ENCODE data around the gene VEGFA.

DNA sequence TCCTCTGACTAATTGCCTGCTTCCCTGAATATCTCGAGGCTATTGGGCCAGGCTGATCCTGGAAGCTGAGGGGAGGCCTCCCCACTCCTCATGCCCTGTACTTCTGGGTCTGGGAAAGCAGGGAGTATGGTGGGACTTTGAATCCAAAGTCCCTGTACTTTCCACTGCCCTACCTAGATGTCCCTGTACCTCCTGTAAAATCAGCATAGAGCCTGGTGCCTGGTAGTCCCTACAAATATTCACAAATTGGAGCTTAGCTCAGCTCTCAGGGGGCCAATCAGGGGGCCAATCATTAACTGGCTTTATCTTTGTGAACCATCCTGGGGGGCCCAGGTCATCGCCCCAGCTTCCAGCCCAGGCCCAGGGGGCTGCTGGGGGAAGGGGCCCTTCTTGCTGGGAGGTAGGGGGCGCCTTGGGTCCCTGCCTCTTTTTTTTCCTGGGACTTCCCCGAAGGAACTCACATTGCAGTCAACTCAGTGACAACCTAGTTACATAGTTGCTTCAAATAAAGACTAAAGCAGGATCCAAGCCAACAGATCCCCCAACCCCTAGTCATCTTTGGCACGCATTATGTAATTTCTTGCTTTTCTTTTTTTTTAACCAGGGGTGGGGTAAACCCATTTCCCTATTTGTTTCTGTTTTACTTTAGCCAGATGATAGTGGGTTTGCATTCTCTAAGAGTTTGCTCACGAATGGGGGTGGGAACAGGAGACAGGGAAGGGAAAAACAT lies 6.9 kb upstream of the VEGFA start:
- TF ChIP-seq, protein P1, sequence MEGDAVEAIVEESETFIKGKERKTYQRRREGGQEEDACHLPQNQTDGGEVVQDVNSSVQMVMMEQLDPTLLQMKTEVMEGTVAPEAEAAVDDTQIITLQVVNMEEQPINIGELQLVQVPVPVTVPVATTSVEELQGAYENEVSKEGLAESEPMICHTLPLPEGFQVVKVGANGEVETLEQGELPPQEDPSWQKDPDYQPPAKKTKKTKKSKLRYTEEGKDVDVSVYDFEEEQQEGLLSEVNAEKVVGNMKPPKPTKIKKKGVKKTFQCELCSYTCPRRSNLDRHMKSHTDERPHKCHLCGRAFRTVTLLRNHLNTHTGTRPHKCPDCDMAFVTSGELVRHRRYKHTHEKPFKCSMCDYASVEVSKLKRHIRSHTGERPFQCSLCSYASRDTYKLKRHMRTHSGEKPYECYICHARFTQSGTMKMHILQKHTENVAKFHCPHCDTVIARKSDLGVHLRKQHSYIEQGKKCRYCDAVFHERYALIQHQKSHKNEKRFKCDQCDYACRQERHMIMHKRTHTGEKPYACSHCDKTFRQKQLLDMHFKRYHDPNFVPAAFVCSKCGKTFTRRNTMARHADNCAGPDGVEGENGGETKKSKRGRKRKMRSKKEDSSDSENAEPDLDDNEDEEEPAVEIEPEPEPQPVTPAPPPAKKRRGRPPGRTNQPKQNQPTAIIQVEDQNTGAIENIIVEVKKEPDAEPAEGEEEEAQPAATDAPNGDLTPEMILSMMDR (conservative IDR thresholded peaks at IDR 0.05) = no peak
- TF ChIP-seq ZFX (IDR thresholded peaks at IDR 0.05) = no peak
